ENCODE results near the gene APBB1.

APBB1 gene

GRCh38 chr11:6419009-6419631 is at the start of gene APBB1:
APBB1 (minus strand) TSS chr11:6419094; CDS start chr11:6411347, 7,747 bp downstream.
- DNase-seq: peak; percentile 81

GRCh38 chr11:6459099-6459450 is 40.2 kb upstream of the APBB1 start:
- no peak for DNase-seq

- DNase-seq: no peak
Observed at GRCh38 chr11:6458352-6459098, 39.6 kb upstream of the APBB1 start.

GRCh38 chr11:6457581-6458320 is 38.9 kb upstream of the APBB1 start:
- no peak for DNase-seq

GRCh38 chr11:6456361-6457073 is 37.6 kb upstream of the APBB1 start:
- no peak for DNase-seq

- DNase-seq: no peak
Observed at GRCh38 chr11:6455070-6455469, 36.2 kb upstream of the APBB1 start.

- DNase-seq: no peak
Observed at GRCh38 chr11:6453152-6453551, 34.3 kb upstream of the APBB1 start.

GRCh38 chr11:6452219-6452618 is 33.3 kb upstream of the APBB1 start:
- no peak for DNase-seq

- DNase-seq: no peak
Observed at GRCh38 chr11:6448574-6448973, 29.7 kb upstream of the APBB1 start.

GRCh38 chr11:6443269-6444003 is 24.5 kb upstream of the APBB1 start:
- DNase-seq: peak; percentile 69

- no peak for DNase-seq
Observed at GRCh38 chr11:6442441-6442840, 23.5 kb upstream of the APBB1 start.

GRCh38 chr11:6440906-6441358 is 22.0 kb upstream of the APBB1 start, which contains the start of gene HPX:
HPX (minus strand) TSS chr11:6440987; CDS start chr11:6440963, 24 bp downstream.
- DNase-seq: no peak

GRCh38 chr11:6438979-6439571 is 20.2 kb upstream of the APBB1 start:
- DNase-seq: peak; percentile 54

- DNase-seq: no peak
Observed at GRCh38 chr11:6437993-6438392, 19.1 kb upstream of the APBB1 start.

- DNase-seq: no peak
Observed at GRCh38 chr11:6437423-6437822, 18.5 kb upstream of the APBB1 start.

GRCh38 chr11:6433998-6434660 is 15.2 kb upstream of the APBB1 start:
- no peak for DNase-seq

GRCh38 chr11:6431861-6432260 is 13.0 kb upstream of the APBB1 start:
- no peak for DNase-seq

GRCh38 chr11:6427516-6427915 is 8.6 kb upstream of the APBB1 start:
- DNase-seq: no peak

- no peak for DNase-seq
Observed at GRCh38 chr11:6420677-6421076, 1.8 kb upstream of the APBB1 start.

- DNase-seq: peak; percentile 37
Observed at GRCh38 chr11:6418557-6419008, 311 bp downstream of the APBB1 start.

GRCh38 chr11:6417907-6418556 is 862 bp downstream of the APBB1 start:
- DNase-seq: no peak
